ENCODE results near the gene PRPF39. TPM values are rescaled to one million over a fixed set of nuclear protein-coding genes. Genes with fewer than 3 reads are reported as not detected.

PRPF39 gene
- total and polyA plus RNA-seq, 2 of the 13 experiments (the other 11 are each of a cell fraction or from before 2014, with no cell fraction given), result 44.2 to 65.0 TPM

DNA sequence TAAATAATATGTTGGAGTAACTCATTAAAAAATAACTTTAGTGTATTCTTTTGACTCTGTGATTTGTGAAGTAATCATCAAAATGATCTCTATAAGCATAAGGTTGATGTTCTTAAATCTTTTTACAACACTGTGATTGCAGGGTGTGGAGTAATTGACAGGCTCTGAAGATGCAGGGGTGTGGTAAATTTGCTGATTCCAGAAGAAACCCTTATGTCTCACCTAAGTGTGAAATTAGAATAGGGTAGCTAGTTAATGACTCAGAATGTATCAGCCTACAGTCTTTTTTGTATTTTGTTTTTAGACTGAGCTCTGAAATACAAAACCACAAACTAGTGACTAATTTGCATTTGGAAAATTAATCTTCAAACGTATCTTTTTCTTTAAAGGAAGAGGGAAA lies 5.9 kb downstream of the PRPF39 start (continued):
- TF ChIP-seq, protein P1, sequence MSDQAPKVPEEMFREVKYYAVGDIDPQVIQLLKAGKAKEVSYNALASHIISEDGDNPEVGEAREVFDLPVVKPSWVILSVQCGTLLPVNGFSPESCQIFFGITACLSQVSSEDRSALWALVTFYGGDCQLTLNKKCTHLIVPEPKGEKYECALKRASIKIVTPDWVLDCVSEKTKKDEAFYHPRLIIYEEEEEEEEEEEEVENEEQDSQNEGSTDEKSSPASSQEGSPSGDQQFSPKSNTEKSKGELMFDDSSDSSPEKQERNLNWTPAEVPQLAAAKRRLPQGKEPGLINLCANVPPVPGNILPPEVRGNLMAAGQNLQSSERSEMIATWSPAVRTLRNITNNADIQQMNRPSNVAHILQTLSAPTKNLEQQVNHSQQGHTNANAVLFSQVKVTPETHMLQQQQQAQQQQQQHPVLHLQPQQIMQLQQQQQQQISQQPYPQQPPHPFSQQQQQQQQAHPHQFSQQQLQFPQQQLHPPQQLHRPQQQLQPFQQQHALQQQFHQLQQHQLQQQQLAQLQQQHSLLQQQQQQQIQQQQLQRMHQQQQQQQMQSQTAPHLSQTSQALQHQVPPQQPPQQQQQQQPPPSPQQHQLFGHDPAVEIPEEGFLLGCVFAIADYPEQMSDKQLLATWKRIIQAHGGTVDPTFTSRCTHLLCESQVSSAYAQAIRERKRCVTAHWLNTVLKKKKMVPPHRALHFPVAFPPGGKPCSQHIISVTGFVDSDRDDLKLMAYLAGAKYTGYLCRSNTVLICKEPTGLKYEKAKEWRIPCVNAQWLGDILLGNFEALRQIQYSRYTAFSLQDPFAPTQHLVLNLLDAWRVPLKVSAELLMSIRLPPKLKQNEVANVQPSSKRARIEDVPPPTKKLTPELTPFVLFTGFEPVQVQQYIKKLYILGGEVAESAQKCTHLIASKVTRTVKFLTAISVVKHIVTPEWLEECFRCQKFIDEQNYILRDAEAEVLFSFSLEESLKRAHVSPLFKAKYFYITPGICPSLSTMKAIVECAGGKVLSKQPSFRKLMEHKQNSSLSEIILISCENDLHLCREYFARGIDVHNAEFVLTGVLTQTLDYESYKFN (CRISPR knock-in tag; conservative IDR thresholded peaks at IDR 0.05), result no peak
- TF ChIP-seq ZNF660 (CRISPR knock-in tag; IDR thresholded peaks at IDR 0.05; ENCODE audit: borderline replicate concordance, low read depth) (no peak), NFE2L2 (IDR thresholded peaks at IDR 0.05; ENCODE audit: low read length) (no peak), ZMYM4 (CRISPR knock-in tag; IDR thresholded peaks at IDR 0.05) (no peak)
- TF ChIP-seq, protein P2, sequence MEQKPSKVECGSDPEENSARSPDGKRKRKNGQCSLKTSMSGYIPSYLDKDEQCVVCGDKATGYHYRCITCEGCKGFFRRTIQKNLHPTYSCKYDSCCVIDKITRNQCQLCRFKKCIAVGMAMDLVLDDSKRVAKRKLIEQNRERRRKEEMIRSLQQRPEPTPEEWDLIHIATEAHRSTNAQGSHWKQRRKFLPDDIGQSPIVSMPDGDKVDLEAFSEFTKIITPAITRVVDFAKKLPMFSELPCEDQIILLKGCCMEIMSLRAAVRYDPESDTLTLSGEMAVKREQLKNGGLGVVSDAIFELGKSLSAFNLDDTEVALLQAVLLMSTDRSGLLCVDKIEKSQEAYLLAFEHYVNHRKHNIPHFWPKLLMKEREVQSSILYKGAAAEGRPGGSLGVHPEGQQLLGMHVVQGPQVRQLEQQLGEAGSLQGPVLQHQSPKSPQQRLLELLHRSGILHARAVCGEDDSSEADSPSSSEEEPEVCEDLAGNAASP (CRISPR knock-in tag; IDR thresholded peaks at IDR 0.05; ENCODE audit: borderline replicate concordance), result no peak

DNA sequence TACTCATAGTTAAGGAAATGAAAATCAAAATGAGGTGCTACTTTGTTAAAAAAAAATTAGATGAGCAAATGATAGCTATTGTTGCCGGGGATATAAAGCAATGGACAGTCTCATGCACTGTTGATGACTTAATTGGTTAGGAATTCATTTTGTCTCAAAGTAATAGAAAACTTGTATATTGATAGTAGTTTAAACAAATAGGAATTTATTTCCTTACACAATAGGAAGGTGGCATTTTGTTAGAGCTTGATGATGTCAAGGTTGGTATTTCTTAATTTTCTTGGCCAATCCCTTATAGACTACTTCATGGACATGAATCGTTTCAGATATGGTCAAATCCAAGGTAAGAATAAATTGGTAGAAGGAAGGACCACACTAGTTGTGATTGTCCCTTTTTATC lies 7.8 kb downstream of the PRPF39 start:
- ATAC-seq (no peak), FAIRE-seq (no peak), DNase-seq (ENCODE audit: low spot score) (no peak)
- H3K27me3 ChIP-seq (ENCODE audit: control insufficient read depth in 1 of 2, insufficient read depth in 2 of 2, low read length in 2 of 2), result no peaks in the 10 kb centered on the region
- ChIA-PET CTCF (ENCODE audit: low intra/inter-chr PET ratio, low total read pairs) (no interaction called here), POLR2A (no interaction called here)
- H3K27ac ChIP-seq (ENCODE audit: extremely low read length, insufficient read depth, low read length), result no peak overlapping the region
- no peaks in the 10 kb centered on the region for H3K9me3 ChIP-seq (ENCODE audit: low read length)
- in situ Hi-C loops (cut with HindIII; ENCODE audit: extremely low pct_ligation_motif_present, low pct_unique_long_range_greater_than_20kb), result no loop called here
- no peak overlapping the region for H3K4me3 ChIP-seq (replicated peaks in 1 of 3; ENCODE audit: insufficient read depth in 1 of 3, low read depth in 2 of 3, low read length in 3 of 3)
- no peak overlapping the region for H3K9ac ChIP-seq (ENCODE audit: insufficient read depth, low read depth, low read length)
- H3K79me2 ChIP-seq (ENCODE audit: insufficient read depth, low read length), result peaks cover 85% of the 10 kb centered on the region
- intact Hi-C loops (cut with micrococcal nuclease; ENCODE audit: unreplicated experiment), result no loop called here
- BruUV-seq (replicated peaks), result no TSS peak
- TF ChIP-seq HOXD1 (CRISPR knock-in tag; IDR thresholded peaks at IDR 0.05), result no peak
- peaks cover 40% of the 10 kb centered on the region for H4K20me1 ChIP-seq (ENCODE audit: insufficient read depth, low read length)
- WGBS (ENCODE audit: low lambda C conversion rate), result 100% methylated on average over 2 of the region's 2 CpGs
- H3K36me3 ChIP-seq (replicated peaks in 1 of 2; ENCODE audit: control insufficient read depth in 1 of 2, insufficient read depth in 2 of 2, low read length in 2 of 2), result peaks cover 5 to 32% of the 10 kb centered on the region in 2 experiments
- peaks cover 44% of the 10 kb centered on the region for H3K4me1 ChIP-seq (ENCODE audit: insufficient read depth, low read length)
- H3K4me2 ChIP-seq (ENCODE audit: low read depth, low read length), result no peak overlapping the region
- H2AFZ ChIP-seq (ENCODE audit: low read length), result no peak overlapping the region

Measured in HepG2 (cell line).